Measurements from ENCODE around the gene AGBL4. TPM values are rescaled to one million over a fixed set of nuclear protein-coding genes. Genes with fewer than 3 reads are reported as not detected.
A peak's percentile ranks its signal among the peaks of the same experiment; 100 is the strongest.

Gene AGBL4
- total and polyA plus RNA-seq, 11 donors, result 0.40 to 1.4 (median 0.54) TPM; not detected in 3

DNA sequence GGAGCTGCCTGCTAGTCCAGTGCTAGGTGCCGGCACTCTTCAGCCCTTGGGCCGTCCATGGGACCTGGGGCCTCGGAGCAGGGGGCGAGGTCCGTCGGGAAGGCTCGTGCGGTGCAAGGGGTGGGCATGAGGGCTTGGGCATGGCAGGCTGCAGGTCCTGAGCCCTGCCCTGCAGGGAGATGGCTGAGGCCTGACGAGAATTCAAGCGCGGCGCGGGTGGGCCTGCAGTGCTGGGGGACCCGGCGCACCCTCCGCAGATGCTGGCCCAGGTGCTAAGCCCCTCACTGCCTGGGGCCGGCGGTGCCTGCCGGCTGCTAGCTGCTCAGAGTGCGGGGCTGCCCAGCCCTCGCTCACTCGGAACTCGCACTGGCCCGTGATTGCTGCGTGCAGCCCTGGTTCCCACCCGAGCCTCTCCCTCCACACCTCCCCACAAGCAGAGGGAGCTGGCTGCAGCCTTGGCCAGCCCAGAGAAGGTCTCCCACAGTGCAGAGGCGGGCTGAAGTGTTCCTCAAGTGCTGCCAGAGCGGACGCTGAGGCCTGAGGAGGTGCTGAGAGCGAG, 467.0 kb downstream of the AGBL4 start:
- H3K27ac ChIP-seq, result no peak overlapping the region
- H3K36me3 ChIP-seq, result no peaks in the 10 kb centered on the region
- DNase-seq, result peak in 1 of 5 donors; percentile 45
- no peak overlapping the region for H3K4me3 ChIP-seq
- ATAC-seq, result no peak
- no peak for TF ChIP-seq POLR2A (IDR thresholded peaks at IDR 0.05)
- TF ChIP-seq, protein P1, sequence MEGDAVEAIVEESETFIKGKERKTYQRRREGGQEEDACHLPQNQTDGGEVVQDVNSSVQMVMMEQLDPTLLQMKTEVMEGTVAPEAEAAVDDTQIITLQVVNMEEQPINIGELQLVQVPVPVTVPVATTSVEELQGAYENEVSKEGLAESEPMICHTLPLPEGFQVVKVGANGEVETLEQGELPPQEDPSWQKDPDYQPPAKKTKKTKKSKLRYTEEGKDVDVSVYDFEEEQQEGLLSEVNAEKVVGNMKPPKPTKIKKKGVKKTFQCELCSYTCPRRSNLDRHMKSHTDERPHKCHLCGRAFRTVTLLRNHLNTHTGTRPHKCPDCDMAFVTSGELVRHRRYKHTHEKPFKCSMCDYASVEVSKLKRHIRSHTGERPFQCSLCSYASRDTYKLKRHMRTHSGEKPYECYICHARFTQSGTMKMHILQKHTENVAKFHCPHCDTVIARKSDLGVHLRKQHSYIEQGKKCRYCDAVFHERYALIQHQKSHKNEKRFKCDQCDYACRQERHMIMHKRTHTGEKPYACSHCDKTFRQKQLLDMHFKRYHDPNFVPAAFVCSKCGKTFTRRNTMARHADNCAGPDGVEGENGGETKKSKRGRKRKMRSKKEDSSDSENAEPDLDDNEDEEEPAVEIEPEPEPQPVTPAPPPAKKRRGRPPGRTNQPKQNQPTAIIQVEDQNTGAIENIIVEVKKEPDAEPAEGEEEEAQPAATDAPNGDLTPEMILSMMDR (IDR thresholded peaks at IDR 0.05), result no peak
- intact Hi-C loops (cut with DNase I), result no loop called here
- WGBS, 4 donors, result 89 to 93% (median 92%) methylated on average over 8 to 30 of the region's 30 CpGs
- H3K27me3 ChIP-seq, result no peaks in the 10 kb centered on the region
- H3K4me1 ChIP-seq, result no peaks in the 10 kb centered on the region
- peaks cover 0 to 17% (median 0%) of the 10 kb centered on the region in 12 donors for H3K9me3 ChIP-seq

DNA sequence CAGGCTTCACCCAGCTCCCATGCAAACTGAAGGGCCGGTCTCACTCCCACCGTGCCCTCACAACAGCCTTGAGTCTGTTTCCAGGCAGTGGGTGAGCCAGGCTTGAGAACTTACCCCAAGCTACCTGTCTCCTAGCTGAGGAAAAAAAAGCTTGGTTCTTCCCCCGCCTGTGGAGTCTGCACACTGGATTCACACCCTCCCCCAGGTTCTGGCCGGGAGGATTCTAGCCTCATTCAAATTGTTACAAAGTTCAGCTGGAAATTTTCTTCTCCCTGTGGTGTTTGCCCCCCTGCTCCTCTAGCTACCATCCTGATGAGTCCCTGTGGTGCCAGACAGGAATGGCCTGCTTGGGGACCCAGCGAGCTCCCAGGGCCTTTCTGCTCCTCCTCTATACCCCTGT, 471.7 kb downstream of the AGBL4 start:
- DNase-seq (no peak), ATAC-seq (no peak)
- no peak for TF ChIP-seq POLR2A (IDR thresholded peaks at IDR 0.05)
- TF ChIP-seq, protein P1 (IDR thresholded peaks at IDR 0.05), result no peak
- intact Hi-C loops (cut with DNase I), result no loop called here
- peaks cover 0 to 10% (median 0%) of the 10 kb centered on the region in 12 donors for H3K9me3 ChIP-seq
- no peaks in the 10 kb centered on the region for H3K27me3 ChIP-seq
- WGBS, 4 donors, result 71 to 82% (median 80%) methylated on average over 5 of the region's 5 CpGs
- no peak overlapping the region for H3K27ac ChIP-seq
- no peaks in the 10 kb centered on the region for H3K4me1 ChIP-seq
- H3K4me3 ChIP-seq, result no peak overlapping the region
- no peaks in the 10 kb centered on the region for H3K36me3 ChIP-seq

DNA sequence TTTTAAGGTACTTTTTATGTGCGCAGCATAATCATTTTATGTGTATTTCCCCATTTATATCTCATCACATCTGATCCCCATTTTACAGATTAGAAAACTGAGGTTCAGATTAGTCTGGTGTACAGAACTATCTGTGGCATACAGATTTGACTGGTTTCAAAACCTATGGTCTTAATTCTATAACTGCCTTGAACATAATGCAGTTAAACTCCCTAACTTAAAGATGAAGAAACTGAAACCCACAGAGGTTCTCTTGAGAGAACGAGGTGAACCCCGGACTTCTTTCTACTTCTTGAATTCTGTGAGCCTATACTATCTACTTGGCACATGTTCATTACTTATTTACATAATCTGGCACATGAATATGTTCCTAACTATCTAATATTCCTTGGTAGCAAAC, 479.1 kb downstream of the AGBL4 start:
- DNase-seq (no peak), ATAC-seq (no peak)
- 76 to 87% (median 83%) methylated on average over 3 of the region's 3 CpGs for WGBS, 4 donors
- Histone ChIP-seq H3K36me3 (no peaks in the 10 kb centered on the region), H3K4me1 (no peaks in the 10 kb centered on the region), H3K4me3 (no peak overlapping the region), H3K9me3 (peaks cover 0 to 26% (median 5%) of the 10 kb centered on the region in 12 donors), H3K27ac (no peak overlapping the region), H3K27me3 (no peaks in the 10 kb centered on the region)
- intact Hi-C loops (cut with DNase I), result no loop called here
- no peak for TF ChIP-seq POLR2A (IDR thresholded peaks at IDR 0.05)
- TF ChIP-seq, protein P1 (IDR thresholded peaks at IDR 0.05), result no peak

DNA sequence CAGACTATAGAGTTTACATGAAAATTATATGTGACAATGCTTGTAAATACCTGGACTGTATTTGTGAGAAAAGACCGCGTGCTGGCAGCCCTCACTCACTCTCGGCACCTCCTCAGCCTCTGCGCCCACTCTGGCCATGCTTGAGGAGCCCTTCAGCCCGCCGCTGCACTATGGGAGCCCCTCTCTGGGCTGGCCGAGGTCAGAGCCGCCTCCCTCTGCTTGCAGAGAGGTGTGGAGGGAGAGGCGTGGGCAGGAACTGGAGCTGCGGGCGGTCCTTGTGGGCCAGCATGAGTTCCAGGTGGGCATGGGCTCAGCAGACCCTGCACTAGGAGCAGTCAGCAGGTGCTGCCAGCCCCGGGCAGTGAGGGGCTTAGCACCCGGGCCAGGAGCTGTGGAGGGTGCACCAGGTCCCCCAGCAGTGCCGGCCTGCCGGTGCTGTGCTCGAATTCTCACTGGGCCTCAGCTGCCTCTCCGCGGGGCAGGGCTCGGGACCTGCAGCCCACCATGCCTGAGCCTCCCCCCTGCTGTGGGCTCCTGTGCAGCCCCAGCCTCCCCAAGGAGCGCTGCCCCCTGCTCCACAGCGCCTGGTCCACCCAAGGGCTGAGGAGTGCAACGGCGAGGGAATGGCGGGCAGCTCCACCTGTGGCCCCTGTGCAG, 482.5 kb downstream of the AGBL4 start:
- whole genome bisulfite sequencing, 4 donors, result 86 to 91% (median 88%) methylated on average over 9 to 24 of the region's 24 CpGs
- DNase-seq (peak in 1 of 5 donors; percentile 52), ATAC-seq (no peak)
- intact Hi-C loops (cut with DNase I), result no loop called here
- no peaks in the 10 kb centered on the region for H3K27me3 ChIP-seq
- H3K4me1 ChIP-seq, result no peaks in the 10 kb centered on the region
- peaks cover 0 to 26% (median 5%) of the 10 kb centered on the region in 12 donors for H3K9me3 ChIP-seq
- TF ChIP-seq, protein P1 (IDR thresholded peaks at IDR 0.05), result no peak
- no peak for TF ChIP-seq POLR2A (IDR thresholded peaks at IDR 0.05)
- no peaks in the 10 kb centered on the region for H3K36me3 ChIP-seq
- no peak overlapping the region for H3K27ac ChIP-seq
- H3K4me3 ChIP-seq, result no peak overlapping the region

Measured in heart left ventricle (tissue), 16 donors.